HepG2 (cell line): ENCODE measurements around the gene POLR1D. TPM values are rescaled to one million over a fixed set of nuclear protein-coding genes. Genes with fewer than 3 reads are reported as not detected.

Experiments used
- ATAC-seq: fragments of 200-7000 bp; cut with Tn5 transposase; 3 replicates; pipeline ENCODE4 v1.9.1; 2020; ENCODE audit warnings: mild to moderate bottlenecking, moderate library complexity
- BruUV-seq: library from RNA; stranded (reverse); fragments of 400-500 nt; replicated peaks from 2 replicates; lab custom pipeline; 2021; lab: Mats Ljungman, UMichigan
- CTCF ChIA-PET: fragments of 300-600 bp; formaldehyde crosslinking; extraction: SDS; loops from one replicate; lab custom pipeline; 2021; ENCODE audit warnings: low total read pairs, inconsistent platforms, low intra/inter-chr PET ratio; lab: Yijun Ruan, JAX
- POLR2A ChIA-PET: fragments of 350-600 bp; sonication (Branson Sonifier 250); formaldehyde crosslinking; loops from one replicate; lab custom pipeline; 2020; ENCODE audit warnings: antibody characterized with exemption, inconsistent platforms; lab: Yijun Ruan, JAX
- DNase-seq: peaks from one replicate; pipeline ENCODE4 v3.0.0-alpha.2; 2015; ENCODE audit warnings: low spot score
- FAIRE-seq: peaks from 3 replicates; lab custom pipeline; 2011; peaks lifted over from hg19 to GRCh38; lab: Jason Lieb, UNC
- H2AFZ ChIP-seq: one replicate; pipeline ENCODE4 v1.6.1; 2011; ENCODE audit warnings: low read length, inconsistent platforms
- H3K27ac ChIP-seq: fragments of 300-600 bp; 3 replicates; pipeline ENCODE4 v1.8.0; 2011; ENCODE audit warnings: mixed run types, mild to moderate bottlenecking, mixed read lengths, low read length, inconsistent platforms; ENCODE audit not compliant: insufficient read depth; ENCODE audit errors: extremely low read length
- H3K27me3 ChIP-seq, 2 experiments: fragments of 200-600 bp in 1 of 2; 2 replicates in 1 of 2; 3 replicates in 1 of 2; pipeline versions ENCODE4 v1.6.0 to v1.8.0; 2011; ENCODE audit warnings: low read length in 2 of 2, mild to moderate bottlenecking in 2 of 2, moderate library complexity in 2 of 2, inconsistent platforms in 1 of 2; ENCODE audit not compliant: insufficient read depth in 2 of 2, control insufficient read depth in 1 of 2
- H3K36me3 ChIP-seq, 2 experiments: fragments of 200-600 bp in 1 of 2; replicated peaks in 1 of 2; 2 replicates in 1 of 2; 3 replicates in 1 of 2; pipeline versions ENCODE4 v1.5.1 to v1.8.0; 2011; ENCODE audit warnings: low read length in 2 of 2, inconsistent platforms in 1 of 2; ENCODE audit not compliant: insufficient read depth in 2 of 2, control insufficient read depth in 1 of 2
- H3K4me1 ChIP-seq: 2 replicates; pipeline ENCODE4 v1.5.1; 2012; ENCODE audit warnings: low read length, inconsistent platforms; ENCODE audit not compliant: insufficient read depth
- H3K4me2 ChIP-seq: 2 replicates; pipeline ENCODE4 v1.6.0; 2011; ENCODE audit warnings: low read depth, low read length, inconsistent platforms
- H3K4me3 ChIP-seq, 3 experiments: fragments of 200-600 bp in 1 of 3; sonication (generic), shearing (Covaris generic) in 1 of 3; replicated peaks in 1 of 3; 2 replicates each; pipeline ENCODE4 v1.5.1; 2011 to 2016; ENCODE audit warnings: low read length in 3 of 3, inconsistent platforms in 2 of 3, low read depth in 2 of 3, mild to moderate bottlenecking in 2 of 3, control low read depth in 1 of 3, mixed read lengths in 1 of 3; ENCODE audit not compliant: insufficient read depth in 1 of 3
- H3K79me2 ChIP-seq: one replicate; pipeline ENCODE4 v1.6.1; 2011; ENCODE audit warnings: low read length, inconsistent platforms; ENCODE audit not compliant: insufficient read depth
- H3K9ac ChIP-seq: 2 replicates; pipeline ENCODE4 v1.6.0; 2011; ENCODE audit warnings: mild to moderate bottlenecking, low read depth, low read length, inconsistent platforms; ENCODE audit not compliant: insufficient read depth
- H3K9me3 ChIP-seq: 2 replicates; pipeline ENCODE4 v1.5.1; 2012; ENCODE audit warnings: mild to moderate bottlenecking, low read length
- H4K20me1 ChIP-seq: 2 replicates; pipeline ENCODE4 v1.6.0; 2011; ENCODE audit warnings: inconsistent platforms, mild to moderate bottlenecking, low read length, moderate library complexity; ENCODE audit not compliant: insufficient read depth
- KDM3A ChIP-seq: IDR thresholded peaks from 2 replicates; pipeline ENCODE4 v1.6.1; 2018; ENCODE audit warnings: low read depth, missing compliant biosample characterization
- TGIF2 ChIP-seq: IDR thresholded peaks from 2 replicates; pipeline ENCODE4 v1.6.1; 2016; ENCODE audit warnings: control low read depth, missing compliant biosample characterization
- ZFP1 ChIP-seq: IDR thresholded peaks from 2 replicates; pipeline ENCODE4 v1.6.1; 2016
- WGBS: methylation state at CpG from one replicate; pipeline ENCODE4 v1.1.6; 2017; ENCODE audit warnings: low lambda C conversion rate; 5-methylcytosine and 5-hydroxymethylcytosine counted together
- in situ Hi-C: cut with HindIII; loops from 2 replicates; pipeline ENCODE4 v1.10.0; 2017; ENCODE audit warnings: low pct_unique_long_range_greater_than_20kb; ENCODE audit not compliant: extremely low pct_ligation_motif_present
- intact Hi-C: fragments of 100-400 bp; cut with micrococcal nuclease; formaldehyde crosslinking; loops from one replicate; pipeline ENCODE4 v1.10.0; 2022; ENCODE audit not compliant: unreplicated experiment
- polyA plus RNA-seq, 8 experiments: library from polyadenylated mRNA; depleted of rRNA in 3 of 8; stranded (reverse) in 7 of 8; unstranded in 1 of 8; fragments of >200 nt; fragmentation: Illumina TruSeq in 4 of 8; extraction: Trizol in 4 of 8; gene quantifications; 2 replicates each; pipeline versions ENCODE4 v1.2.1 to v1.2.3, GENCODE V29; 2011 to 2016; ENCODE audit warnings: low read depth in 4 of 8, missing spikeins in 1 of 8, mixed read lengths in 1 of 8; ENCODE audit not compliant: insufficient read depth in 1 of 8
- total RNA-seq, 5 experiments: library from RNA; depleted of rRNA; stranded (reverse); fragments of >200 nt; fragmentation: Illumina TruSeq; extraction: Trizol; gene quantifications; 2 replicates each; pipeline ENCODE4 v1.2.3, GENCODE V29; 2016; ENCODE audit warnings: low read depth in 1 of 5
- TF ChIP-seq, protein P1 (sequence below): sonication (generic); formaldehyde crosslinking; conservative IDR thresholded peaks from 2 replicates; pipeline ENCODE4 v1.5.0; 2020; ENCODE audit warnings: missing genetic modification reagents
- TF ChIP-seq, protein P2 (sequence below): sonication (generic); formaldehyde crosslinking; IDR thresholded peaks from 2 replicates; pipeline ENCODE4 v1.5.0; 2020; ENCODE audit warnings: mild to moderate bottlenecking, missing genetic modification reagents, moderate library complexity
- TF ChIP-seq, protein P3 (sequence below): sonication (generic); formaldehyde crosslinking; IDR thresholded peaks from 2 replicates; pipeline ENCODE4 v1.4.0; 2020; ENCODE audit warnings: missing genetic modification reagents

The POLR1D gene
- total and polyA plus RNA-seq, 2 of the 13 experiments (the other 11 are each of a cell fraction or from before 2014, with no cell fraction given) = 183 to 490 TPM

DNA sequence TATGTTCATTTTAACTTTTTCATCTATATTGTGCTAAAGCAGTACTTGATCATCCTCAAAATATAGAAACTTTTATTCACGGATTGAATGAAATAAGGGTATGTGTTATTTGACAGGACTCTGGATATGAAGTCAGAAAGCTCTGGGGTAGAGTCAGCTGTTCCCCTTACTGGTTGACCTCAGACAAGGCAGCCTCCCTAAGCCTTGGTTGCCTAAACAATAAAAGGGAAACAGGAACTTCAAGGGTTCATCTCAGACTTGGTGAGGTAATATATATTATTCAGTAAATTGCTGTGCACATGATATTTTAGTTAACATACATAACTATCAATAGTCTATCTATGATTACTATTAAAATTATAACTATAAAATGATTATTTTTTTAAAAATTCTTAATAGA, 13.6 kb downstream of the POLR1D start:
- FAIRE-seq (no peak), ATAC-seq (no peak), DNase-seq (no peak)
- no TSS peak for BruUV-seq
- Histone ChIP-seq H3K4me3 (no peak overlapping the region), H3K79me2 (peaks cover 27% of the 10 kb centered on the region), H3K4me2 (no peak overlapping the region), H2AFZ (no peak overlapping the region), H3K4me1 (peaks cover 36% of the 10 kb centered on the region), H4K20me1 (no peaks in the 10 kb centered on the region), H3K9ac (no peak overlapping the region), H3K9me3 (no peaks in the 10 kb centered on the region), H3K27me3 (no peaks in the 10 kb centered on the region), H3K27ac (no peak overlapping the region), H3K36me3 (peaks cover 4 to 7% of the 10 kb centered on the region in 2 experiments; a peak in 3 of 5 replicates)
- ChIA-PET POLR2A (interaction anchor here (1.0 kb wide), 1 partner anchor 14 kb away, joined by 3 read pairs; no protein-coding TSS in a partner anchor), CTCF (no interaction called here)
- intact Hi-C loops (no loop called here), in situ Hi-C loops (no loop called here)
- TF ChIP-seq, protein P1, sequence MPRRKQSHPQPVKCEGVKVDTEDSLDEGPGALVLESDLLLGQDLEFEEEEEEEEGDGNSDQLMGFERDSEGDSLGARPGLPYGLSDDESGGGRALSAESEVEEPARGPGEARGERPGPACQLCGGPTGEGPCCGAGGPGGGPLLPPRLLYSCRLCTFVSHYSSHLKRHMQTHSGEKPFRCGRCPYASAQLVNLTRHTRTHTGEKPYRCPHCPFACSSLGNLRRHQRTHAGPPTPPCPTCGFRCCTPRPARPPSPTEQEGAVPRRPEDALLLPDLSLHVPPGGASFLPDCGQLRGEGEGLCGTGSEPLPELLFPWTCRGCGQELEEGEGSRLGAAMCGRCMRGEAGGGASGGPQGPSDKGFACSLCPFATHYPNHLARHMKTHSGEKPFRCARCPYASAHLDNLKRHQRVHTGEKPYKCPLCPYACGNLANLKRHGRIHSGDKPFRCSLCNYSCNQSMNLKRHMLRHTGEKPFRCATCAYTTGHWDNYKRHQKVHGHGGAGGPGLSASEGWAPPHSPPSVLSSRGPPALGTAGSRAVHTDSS (CRISPR knock-in tag) = no peak
- TF ChIP-seq KDM3A = no peak
- no peak for TF ChIP-seq TGIF2
- TF ChIP-seq, protein P2, sequence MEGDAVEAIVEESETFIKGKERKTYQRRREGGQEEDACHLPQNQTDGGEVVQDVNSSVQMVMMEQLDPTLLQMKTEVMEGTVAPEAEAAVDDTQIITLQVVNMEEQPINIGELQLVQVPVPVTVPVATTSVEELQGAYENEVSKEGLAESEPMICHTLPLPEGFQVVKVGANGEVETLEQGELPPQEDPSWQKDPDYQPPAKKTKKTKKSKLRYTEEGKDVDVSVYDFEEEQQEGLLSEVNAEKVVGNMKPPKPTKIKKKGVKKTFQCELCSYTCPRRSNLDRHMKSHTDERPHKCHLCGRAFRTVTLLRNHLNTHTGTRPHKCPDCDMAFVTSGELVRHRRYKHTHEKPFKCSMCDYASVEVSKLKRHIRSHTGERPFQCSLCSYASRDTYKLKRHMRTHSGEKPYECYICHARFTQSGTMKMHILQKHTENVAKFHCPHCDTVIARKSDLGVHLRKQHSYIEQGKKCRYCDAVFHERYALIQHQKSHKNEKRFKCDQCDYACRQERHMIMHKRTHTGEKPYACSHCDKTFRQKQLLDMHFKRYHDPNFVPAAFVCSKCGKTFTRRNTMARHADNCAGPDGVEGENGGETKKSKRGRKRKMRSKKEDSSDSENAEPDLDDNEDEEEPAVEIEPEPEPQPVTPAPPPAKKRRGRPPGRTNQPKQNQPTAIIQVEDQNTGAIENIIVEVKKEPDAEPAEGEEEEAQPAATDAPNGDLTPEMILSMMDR (CRISPR knock-in tag) = no peak
- no peak for TF ChIP-seq ZFP1 (CRISPR knock-in tag)
- TF ChIP-seq, protein P3, sequence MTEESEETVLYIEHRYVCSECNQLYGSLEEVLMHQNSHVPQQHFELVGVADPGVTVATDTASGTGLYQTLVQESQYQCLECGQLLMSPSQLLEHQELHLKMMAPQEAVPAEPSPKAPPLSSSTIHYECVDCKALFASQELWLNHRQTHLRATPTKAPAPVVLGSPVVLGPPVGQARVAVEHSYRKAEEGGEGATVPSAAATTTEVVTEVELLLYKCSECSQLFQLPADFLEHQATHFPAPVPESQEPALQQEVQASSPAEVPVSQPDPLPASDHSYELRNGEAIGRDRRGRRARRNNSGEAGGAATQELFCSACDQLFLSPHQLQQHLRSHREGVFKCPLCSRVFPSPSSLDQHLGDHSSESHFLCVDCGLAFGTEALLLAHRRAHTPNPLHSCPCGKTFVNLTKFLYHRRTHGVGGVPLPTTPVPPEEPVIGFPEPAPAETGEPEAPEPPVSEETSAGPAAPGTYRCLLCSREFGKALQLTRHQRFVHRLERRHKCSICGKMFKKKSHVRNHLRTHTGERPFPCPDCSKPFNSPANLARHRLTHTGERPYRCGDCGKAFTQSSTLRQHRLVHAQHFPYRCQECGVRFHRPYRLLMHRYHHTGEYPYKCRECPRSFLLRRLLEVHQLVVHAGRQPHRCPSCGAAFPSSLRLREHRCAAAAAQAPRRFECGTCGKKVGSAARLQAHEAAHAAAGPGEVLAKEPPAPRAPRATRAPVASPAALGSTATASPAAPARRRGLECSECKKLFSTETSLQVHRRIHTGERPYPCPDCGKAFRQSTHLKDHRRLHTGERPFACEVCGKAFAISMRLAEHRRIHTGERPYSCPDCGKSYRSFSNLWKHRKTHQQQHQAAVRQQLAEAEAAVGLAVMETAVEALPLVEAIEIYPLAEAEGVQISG (CRISPR knock-in tag) = no peak
- 94% methylated on average over 1 of the region's 1 CpG for WGBS
